Stomach (tissue), 4 donors: Measurements from ENCODE around the gene SUSD2.

Source experiments
- POLR2AphosphoS5 ChIP-seq, 3 donors: sonication (generic); formaldehyde crosslinking; IDR thresholded peaks; one replicate each; pipeline ENCODE4 v1.6.1; 2016; ENCODE audit warnings: antibody characterized with exemption in 3 of 3
- TF ChIP-seq, protein P1 (sequence below), 7 experiments: fragments of 450-650 bp in 4 of 7; fragments of 200-600 bp in 3 of 7; sonication (generic) in 3 of 7; IDR thresholded peaks; one replicate each; pipeline ENCODE4 v1.5.1; 2016 to 2019; ENCODE audit warnings: antibody characterized with exemption in 7 of 7, control low read depth in 2 of 7, mild to moderate bottlenecking in 1 of 7

- TF ChIP-seq POLR2AphosphoS5 (IDR thresholded peaks at IDR 0.05), result no peak
- TF ChIP-seq, protein P1, sequence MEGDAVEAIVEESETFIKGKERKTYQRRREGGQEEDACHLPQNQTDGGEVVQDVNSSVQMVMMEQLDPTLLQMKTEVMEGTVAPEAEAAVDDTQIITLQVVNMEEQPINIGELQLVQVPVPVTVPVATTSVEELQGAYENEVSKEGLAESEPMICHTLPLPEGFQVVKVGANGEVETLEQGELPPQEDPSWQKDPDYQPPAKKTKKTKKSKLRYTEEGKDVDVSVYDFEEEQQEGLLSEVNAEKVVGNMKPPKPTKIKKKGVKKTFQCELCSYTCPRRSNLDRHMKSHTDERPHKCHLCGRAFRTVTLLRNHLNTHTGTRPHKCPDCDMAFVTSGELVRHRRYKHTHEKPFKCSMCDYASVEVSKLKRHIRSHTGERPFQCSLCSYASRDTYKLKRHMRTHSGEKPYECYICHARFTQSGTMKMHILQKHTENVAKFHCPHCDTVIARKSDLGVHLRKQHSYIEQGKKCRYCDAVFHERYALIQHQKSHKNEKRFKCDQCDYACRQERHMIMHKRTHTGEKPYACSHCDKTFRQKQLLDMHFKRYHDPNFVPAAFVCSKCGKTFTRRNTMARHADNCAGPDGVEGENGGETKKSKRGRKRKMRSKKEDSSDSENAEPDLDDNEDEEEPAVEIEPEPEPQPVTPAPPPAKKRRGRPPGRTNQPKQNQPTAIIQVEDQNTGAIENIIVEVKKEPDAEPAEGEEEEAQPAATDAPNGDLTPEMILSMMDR (IDR thresholded peaks at IDR 0.05), result no peak
Measured at GRCh38 chr22:24159650-24160049, 21.6 kb upstream of the SUSD2 start.
